Urothelium cell line (cell line): Measurements from ENCODE around the gene AGMO.

Experiments
- DNase-seq: peaks from one replicate; pipeline ENCODE4 v3.0.0; 2011; ENCODE audit warnings: low spot score, mixed read lengths
- FAIRE-seq: peaks from 2 replicates; lab custom pipeline; 2011; peaks lifted over from hg19 to GRCh38; lab: Jason Lieb, UNC

The AGMO gene

DNA sequence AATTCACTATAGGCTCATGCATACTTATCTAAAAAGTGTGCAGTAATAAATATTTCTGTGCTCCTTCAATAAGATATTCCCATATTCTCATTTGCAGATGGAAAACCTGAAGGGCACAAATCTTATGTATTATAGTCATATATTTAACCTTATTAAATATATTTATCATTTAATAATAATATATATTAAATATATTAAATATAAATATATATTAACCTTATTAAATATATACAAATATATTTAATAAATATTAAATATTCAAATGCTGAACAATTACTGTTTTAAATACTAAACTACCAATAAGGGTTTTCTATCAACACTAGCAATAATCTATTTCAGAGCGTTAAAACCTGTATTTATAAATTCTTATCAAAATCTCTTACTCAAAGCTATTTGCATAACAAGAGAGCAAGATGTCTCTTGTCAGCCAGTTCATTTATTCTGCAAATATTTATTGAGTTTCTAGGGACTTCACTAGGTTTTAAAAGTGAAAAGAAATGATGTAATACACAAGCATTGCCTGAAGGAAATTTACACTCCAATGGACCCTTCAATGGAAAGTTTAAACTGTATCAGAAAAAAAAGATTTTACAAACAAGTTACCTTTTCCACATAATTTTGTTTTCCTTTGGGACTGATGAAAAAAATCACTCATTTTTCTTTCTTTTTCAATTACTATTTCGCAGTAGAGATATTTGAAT is 159.2 kb downstream of the AGMO start:
- FAIRE-seq: no peak

DNA sequence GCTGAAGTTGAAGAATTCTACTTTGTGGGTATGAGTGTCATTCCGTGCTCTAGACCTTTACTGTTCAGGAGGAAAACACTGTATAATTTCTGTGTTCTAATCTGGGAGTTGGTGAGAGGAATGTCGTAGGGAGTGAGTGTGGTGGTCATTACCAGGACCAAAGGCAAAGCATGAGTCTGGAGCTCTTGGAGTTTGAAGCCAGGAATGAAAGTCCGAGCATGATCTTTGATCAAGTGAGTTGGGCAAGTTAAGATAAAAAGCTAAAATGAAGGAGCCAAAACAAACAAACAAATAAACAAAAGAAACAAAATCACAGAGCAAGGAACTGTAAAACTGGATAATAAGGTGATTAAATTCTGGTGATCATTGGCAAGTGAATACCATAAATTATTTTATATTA is 161.4 kb downstream of the AGMO start:
- no peak for DNase-seq
- FAIRE-seq: no peak

More for the DNA sequence above, 159.2 kb downstream of the AGMO start:
- no peak for DNase-seq

DNA sequence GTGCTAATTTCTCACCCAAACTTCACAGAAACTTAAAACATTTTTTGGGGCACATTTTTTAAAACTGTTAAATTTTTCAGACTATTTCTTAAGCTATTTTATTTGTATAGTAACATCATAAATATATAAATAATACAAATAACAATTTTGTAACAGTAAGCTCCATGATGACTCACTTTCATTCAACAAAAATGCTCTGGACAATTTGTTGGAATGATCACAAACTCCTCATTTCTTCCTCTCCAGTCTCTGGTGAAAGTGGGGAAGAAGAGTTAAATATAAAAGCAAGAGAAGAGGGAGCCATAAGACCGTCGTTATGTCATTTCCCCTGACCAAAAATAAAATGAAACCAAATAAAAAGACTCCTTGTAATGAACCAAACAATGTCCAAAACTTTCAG is 162.4 kb downstream of the AGMO start:
- FAIRE-seq (no peak), DNase-seq (no peak)

DNA sequence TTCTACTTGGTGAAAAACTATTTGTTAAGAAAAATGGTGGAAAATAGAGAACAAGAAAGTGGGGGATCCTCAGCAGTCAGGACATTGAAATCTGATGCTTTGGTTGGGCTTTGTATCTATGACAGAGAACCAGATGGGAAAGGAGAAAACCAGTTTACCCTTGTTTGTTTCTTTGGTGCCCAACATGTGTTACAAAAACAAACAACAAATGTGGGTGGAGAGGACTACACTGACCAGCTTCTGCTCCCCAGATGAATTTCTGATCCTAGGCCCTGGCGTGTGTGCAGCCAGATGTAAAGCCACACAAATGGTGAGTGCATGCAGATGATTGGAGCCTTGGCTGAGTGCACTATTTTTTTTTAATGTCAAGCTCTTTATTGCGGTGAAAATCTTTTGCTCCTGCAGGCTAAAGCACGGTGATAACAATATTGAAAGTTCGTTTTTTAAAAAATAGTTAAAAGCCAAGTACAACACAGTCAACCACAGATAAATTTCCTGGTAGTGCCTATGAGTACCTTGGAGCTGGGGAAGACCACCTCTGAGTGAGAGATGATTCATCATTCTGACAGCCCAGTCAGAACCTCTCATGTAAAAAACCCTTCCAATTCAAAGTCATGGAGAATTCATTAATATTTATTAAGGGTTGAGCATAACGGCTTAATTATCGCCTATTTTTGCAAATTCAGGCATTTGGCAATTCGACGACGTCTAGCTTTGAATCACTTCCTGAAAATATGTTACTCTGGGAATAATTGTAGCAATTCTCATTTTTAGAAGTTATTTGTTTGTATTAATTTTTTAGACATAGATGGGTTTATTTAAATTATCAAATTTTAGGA is 163.7 kb downstream of the AGMO start:
- FAIRE-seq (no peak), DNase-seq (no peak)

DNA sequence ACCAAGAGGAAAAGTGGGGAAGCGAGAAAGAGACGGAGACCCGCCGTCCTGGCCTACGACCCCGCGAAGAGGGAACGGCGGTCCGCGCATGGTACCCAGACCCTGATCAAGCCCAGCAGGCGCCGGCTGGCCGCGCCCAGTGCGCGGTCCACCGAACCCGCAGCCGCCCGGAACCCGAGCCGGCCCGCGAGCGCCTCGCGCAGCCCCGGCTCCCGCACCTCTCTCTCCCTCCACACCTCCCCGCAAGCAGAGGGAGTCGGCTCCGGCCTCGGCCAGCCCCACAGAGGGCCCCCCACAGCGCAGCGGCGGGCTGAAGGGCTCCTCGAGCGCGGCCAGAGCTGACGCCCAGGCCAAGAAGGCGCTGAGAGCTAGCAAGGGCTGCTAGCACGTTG is 164.7 kb downstream of the AGMO start:
- DNase-seq (no peak), FAIRE-seq (no peak)

DNA sequence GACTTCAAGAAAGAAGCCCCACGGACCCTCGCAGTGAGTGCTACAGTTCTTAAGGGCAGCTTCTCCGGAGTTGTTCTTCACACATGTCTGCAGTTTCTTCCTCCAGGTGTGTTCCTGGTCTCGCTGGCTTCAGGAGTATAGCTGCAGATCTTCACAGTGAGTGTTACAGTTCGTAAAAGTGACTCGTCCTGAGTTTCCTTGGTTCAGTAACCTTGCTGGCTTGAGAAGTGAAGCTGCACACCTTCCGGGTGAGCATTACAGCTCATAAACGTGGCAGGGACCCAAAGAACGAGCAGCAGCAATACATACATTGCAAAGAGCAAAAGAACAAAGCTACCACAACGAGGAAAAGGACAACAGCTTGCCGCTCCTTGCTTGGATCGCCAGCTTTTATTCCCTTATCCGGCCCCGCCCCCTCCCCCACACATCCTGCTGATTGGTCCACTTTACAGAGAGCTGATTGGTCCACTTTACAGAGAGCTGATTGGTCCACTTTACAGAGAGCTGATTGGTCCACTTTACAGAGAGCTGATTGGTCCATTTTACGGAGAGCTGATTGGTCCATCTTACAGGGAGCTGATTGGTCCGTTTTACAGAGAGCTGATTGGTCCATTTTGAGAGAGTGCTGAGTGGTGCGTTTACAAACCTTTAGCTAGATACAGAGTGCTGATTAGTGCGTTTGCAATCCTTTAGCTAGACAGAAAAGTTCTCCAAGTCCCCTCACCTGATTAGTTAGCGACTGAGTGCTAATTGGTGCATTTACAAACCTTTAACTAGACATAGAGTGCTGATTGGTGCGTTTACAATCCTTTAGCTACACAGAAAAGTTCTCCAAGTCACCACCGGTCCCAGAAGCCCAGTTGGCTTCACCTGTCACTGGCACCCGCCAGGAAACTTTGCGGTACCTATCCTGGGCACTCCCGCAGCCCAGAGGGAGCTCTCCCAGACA is 165.3 kb downstream of the AGMO start:
- FAIRE-seq (no peak), DNase-seq (no peak)

DNA sequence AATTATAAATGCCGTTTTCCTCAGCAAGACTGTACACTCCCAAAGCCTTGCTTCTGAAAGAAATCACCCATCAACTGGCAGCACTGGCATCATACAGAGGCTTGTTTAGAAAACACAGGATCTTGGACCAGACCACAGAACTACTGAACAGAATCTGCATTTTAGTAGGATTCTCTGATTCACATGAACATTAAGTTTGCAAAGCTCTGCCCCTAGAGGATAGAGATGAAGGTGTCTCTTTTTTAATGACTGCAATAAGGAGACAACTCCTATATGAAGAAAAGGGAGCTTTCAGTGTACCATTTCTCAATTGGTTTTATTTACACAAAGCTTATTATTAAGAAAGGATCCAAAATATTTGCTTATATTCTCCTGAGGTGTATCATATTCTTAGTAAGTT is 172.7 kb downstream of the AGMO start:
- no peak for DNase-seq
- no peak for FAIRE-seq

DNA sequence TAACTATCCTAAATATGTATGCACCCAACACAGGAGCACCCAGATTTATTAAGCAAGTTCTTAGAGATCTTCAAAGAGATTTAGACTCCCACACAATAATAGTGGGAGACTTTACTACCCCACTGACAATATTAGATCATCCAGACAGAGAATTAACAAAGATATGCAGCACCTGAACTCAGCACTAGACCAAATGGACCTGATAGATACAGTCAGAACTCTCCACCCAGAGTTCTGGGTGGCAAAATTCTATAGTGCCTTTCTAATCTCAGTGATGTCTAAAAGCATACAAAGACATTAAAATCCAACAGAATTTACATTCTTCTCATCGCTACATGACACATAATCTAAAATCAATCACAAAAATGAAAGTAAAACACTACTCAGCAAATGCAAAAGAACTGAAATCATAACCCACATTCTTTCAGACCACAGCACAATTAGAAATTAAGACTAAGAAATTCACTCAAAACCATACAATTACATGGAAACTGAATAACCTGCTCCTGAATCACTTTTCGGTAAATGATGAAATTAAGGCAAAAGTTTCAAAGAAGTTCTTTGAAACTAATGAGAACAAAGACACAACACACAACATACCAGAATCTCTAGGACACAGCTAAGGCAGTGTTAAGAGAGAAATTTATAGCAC is 183.2 kb downstream of the AGMO start:
- DNase-seq (no peak), FAIRE-seq (no peak)

DNA sequence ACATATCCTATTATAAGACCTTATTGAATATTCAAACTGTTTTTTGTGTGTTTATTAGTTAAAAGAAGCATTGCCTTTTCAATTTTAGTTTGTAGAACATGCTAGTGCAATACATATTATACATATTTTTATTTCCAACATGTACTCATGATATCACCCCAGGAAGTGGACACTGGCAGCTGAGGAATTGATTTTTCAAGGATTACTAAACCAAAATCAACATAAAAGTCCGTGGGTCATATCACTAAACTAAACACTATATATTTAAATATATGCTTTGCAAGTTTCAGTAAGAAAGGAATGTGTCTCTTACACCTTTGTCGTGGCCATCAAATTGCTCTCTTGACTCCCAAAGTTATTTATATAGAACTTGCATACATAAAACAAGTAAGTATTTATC is 185.2 kb downstream of the AGMO start:
- FAIRE-seq (no peak), DNase-seq (no peak)

DNA sequence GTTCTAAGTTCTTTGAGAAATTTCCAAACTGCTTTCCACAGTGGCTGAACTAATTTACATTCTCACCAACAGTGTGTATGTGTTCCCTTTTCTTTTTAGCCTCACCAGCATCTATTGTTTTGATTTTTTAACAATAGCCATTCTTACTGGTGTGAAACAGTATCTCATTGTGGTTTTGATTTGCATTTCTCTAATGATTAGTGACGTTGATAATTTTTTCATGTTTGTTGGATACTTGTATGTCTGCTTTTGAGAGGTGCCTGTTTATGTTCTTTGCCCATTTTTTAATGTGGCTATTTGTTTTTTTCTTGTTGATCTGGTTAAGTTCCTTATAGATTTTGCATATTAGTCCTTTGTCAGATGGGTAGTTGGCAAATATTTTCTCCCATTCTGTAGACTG is 191.4 kb downstream of the AGMO start:
- no peak for DNase-seq
- no peak for FAIRE-seq

DNA sequence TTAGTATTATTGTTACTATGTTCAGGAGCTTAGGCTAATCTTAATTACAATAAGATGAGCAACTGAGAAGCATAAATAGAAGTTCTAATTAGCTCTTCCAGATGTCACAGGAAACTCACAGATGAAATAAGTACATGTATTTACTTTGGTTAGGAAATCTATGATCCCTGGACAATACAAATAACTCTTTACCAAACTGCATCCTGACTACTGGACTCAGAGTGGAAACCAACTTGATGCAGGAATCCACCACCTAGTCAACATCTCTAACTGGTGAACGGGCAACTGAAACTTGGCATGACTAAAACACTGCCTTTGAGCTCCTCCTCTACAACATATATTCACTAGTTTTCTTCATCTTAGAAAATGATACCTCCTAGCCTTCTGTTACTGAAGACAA is 193.2 kb downstream of the AGMO start:
- no peak for DNase-seq
- no peak for FAIRE-seq

DNA sequence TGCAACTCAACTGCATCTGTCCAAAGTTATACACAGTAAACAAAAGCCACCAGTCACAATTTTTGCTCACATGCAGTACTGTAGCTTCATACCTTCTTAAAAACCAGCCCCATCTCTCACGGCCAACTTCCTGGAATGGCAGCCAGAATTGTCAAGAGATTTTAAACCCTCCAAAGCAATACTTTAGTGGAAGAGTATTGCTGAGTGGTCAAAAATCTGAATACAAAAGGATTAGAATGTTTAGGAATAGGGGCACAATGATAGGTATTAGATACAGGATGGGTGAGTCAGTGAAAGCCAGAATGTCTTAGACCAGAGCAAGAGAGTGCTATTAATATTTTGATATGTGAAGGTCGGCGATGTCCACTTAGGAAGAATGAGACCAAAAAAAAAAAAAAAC is 193.9 kb downstream of the AGMO start:
- DNase-seq (no peak), FAIRE-seq (no peak)

DNA sequence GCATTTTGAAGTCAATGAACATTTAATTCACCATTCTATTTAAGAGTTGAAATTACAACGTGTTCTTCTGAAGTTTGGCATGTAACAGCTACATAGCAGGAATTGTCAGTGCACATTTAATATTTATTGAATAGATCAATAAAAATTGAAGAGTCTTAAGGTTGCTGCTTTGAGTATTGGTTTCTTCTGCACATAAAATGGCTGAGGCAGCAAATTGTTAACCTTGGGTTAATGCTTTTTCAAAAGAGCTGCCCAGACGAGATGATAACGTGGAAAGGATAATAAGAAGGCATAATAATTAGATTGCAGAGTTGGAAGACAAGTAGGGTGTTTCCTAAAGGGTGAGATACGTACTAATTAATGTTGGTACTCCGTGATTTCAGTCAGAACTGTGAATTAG is 203.7 kb downstream of the AGMO start:
- no peak for FAIRE-seq
- no peak for DNase-seq

DNA sequence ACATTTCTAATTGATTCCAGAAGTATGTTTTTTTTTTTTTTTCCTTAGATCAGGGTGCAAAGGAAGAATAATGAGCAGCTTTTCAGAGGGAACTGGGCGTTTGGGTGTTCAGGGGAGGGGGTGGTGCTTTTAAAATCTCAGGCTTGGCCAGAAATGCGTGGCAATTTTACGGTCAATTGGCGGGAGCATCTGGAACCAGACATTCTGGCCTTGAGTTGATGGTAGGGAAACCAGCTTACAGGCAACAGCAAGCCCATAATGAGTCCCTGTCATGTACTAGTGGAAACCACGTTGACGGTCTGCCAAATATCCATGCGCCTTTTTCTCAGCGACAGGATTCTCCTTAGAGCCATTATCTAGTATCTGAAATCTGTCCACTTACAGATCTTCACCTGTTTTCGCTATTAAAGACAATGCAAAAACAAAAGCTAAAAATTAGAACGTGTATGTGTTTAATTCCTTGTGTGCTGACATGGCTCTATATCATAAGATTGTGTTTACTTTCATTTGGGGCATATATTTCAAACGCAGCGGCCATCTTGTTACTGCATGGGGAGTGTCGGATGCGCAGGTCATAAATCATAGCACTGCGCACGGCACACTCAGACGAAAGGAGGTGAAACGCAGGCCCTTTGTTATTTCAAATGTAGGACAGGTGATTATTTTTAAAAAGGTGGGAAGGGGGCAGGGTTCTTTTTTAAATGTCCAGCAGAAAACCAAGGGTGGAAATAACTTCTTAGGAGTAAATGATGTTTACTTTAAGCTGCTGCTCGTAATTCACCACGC is 209.2 kb downstream of the AGMO start:
- no peak for FAIRE-seq
- DNase-seq: no peak

DNA sequence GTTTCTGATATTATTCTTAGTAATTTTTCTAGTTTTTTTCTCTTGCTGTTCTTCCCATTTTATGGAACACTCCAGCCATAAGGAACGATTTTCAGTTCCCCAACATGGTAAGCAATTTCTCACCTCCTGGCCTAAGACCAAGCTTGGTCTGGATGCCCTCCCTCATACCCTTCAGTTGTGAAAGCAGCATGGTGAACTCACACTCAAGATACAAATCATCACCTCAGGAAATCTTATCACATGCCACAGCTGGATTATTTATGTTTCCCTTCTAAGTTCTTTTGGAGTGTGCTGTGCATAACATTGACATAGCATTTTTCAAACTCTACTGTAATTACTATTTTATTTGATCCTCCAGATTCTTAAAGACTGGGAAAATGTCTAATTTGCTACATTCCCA is 216.6 kb downstream of the AGMO start:
- DNase-seq: no peak
- no peak for FAIRE-seq

DNA sequence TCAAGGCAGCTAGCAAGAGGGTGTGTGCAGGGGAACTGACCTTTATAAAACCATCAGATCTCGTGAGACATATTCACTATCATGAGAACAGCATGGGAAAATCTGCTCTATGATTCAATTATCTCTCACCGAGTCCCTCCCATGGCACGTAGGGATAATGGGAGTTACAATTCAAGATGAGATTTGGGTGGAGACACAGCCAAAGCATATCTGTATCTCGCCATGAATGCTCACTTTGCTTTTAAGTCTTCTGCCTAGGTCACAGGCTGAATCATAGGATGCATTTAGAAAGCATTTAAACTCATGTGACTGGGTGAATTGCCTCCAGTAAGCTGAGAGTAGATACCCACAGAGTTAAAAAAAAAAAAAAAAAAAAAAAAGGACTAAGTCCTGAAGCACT is 220.0 kb downstream of the AGMO start:
- no peak for FAIRE-seq

DNA sequence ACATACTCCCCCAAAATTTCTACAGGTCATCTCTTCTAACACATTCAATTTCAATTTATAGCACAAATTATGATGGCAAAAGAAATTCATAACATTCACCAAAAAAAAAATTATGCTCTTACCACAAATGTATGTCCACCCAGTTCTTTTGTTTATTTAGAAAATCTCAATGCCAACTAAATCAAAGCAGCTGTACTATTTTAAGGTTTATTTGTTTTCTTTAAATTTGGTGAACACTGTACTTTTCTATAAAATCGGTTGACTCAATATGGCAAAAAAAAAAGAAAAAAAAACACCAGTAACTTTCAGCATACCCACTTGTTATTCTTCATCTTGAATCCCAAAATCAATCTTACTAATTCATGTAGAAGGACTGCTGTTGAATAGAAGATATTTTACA is 225.7 kb downstream of the AGMO start:
- no peak for DNase-seq

More for the DNA sequence above, 220.0 kb downstream of the AGMO start:
- no peak for DNase-seq

DNA sequence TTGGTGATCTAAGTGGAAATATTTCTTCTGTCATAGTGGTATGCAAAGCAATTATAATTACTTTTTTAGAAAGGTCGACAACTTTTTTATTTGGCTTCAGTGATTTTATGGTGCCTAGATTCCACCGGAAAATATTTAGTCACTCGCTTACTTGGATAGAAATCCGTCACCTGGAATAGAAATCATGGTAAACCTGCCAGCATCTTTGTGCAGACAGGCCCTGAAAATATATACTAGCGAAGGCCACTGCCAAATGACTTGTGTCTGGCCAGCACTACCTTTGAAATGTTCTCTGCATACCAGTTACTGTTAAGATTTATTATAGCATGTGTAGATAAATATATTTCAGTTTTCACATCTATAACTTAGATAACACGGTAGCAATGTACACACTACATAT is 226.4 kb downstream of the AGMO start:
- no peak for DNase-seq
- FAIRE-seq: no peak

More for the DNA sequence above, 225.7 kb downstream of the AGMO start:
- FAIRE-seq: no peak

DNA sequence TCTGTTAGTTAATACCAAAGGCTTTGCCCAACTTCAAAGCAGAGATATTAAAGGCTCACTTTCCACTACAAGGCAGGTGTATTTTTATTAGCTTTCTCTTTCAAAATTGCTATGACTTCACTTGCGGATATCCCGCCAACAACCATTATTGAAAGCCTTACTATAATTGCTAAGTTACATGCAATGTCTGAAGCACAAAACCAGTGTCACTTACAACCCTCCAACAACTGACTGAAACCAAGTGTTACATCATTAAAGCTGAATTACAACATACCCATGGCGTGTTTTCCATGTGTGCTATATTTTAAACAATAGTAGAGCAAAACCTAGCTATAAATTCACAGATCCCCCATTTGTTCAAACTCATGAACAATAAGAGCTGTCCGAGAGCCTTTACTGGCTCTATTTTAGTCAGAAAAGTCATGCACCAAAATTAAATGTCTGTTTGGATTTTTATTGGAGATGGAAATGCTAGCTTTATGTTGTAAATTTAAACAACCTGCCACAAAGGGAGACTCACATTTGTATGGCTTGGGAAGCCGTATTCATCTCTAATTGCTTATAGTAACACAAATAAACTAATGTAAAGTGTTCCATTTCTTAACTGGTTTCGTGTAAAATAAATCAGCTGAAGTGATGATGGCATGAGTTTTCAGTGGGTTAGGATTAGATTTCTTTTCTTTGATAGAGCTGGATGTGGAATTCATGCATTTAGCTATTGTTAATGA is 227.1 kb downstream of the AGMO start:
- no peak for DNase-seq
- FAIRE-seq: no peak
